ENCODE results near the gene CDC42EP5. TPM values are rescaled to one million over a fixed set of nuclear protein-coding genes. Genes with fewer than 3 reads are reported as not detected.

CDC42EP5 gene
- polyA plus RNA-seq, 3 donors, result not detected

GRCh38 chr19:54457773-54458647, 15.1 kb downstream of the CDC42EP5 start:
- Histone ChIP-seq H3K4me2 (replicated peaks; ENCODE audit: extremely low read depth, low read length, poor library complexity, severe bottlenecking) (no peak overlapping the region), H3K27ac (ENCODE audit: low read depth in 1 of 2, low read length in 2 of 2) (no peak overlapping the region), H3K79me2 (ENCODE audit: insufficient read depth, low read length) (peaks cover 67% of the 10 kb centered on the region), H3K4me1 (ENCODE audit: control insufficient read depth in 1 of 2, insufficient read depth in 2 of 2, low read length in 2 of 2) (peaks cover 19 to 21% of the 10 kb centered on the region in 2 donors), H3K9ac (ENCODE audit: insufficient read depth, low read length, poor library complexity, severe bottlenecking) (no peak overlapping the region), H3K9me3 (replicated peaks in 1 of 2; ENCODE audit: control insufficient read depth in 1 of 2, insufficient read depth in 1 of 2, low read length in 2 of 2) (no peaks in the 10 kb centered on the region), H4K20me1 (ENCODE audit: insufficient read depth, low read length) (peaks cover 99% of the 10 kb centered on the region), H3K4me3 (replicated peaks in 1 of 3; ENCODE audit: low read depth in 2 of 3, low read length in 3 of 3) (no peak overlapping the region), H2AFZ (ENCODE audit: insufficient read depth, low read depth, low read length, poor library complexity, severe bottlenecking) (no peak overlapping the region), H3K36me3 (replicated peaks in 1 of 2; ENCODE audit: control insufficient read depth in 1 of 2, insufficient read depth in 2 of 2, low read length in 2 of 2) (peaks cover 91 to 92% of the 10 kb centered on the region in 2 donors), H3K27me3 (ENCODE audit: control insufficient read depth in 2 of 2, insufficient read depth in 2 of 2, low read length in 2 of 2) (no peaks in the 10 kb centered on the region)
- peaks cover 0 to 2% (median 0%) of the 10 kb centered on the region in 7 donors for H3K9me3 Mint-ChIP-seq
- H3K36me3 Mint-ChIP-seq, result peaks cover 77 to 86% of the 10 kb centered on the region in 2 donors
- intact Hi-C loops (cut with micrococcal nuclease), result no loop called here
- peak overlapping the region in 3 of 7 donors; percentile 18 to 70 (median 26) for H3K27ac Mint-ChIP-seq
- no peak for TF ChIP-seq CTCF (IDR thresholded peaks at IDR 0.05)
- H3K4me3 Mint-ChIP-seq, result no peak overlapping the region
- 96% methylated on average over 42 of the region's 42 CpGs for WGBS (ENCODE audit: insufficient coverage)
- no peak for DNase-seq
- peaks cover 21% of the 10 kb centered on the region for H3K4me1 Mint-ChIP-seq
- peaks cover 0 to 3% (median 0%) of the 10 kb centered on the region in 3 donors for H3K27me3 Mint-ChIP-seq (ENCODE audit: low read depth in 3 of 3)

GRCh38 chr19:54456423-54457373, 16.4 kb downstream of the CDC42EP5 start:
- Histone ChIP-seq H3K4me3 (replicated peaks in 1 of 3; ENCODE audit: low read depth in 2 of 3, low read length in 3 of 3) (no peak overlapping the region), H3K27me3 (ENCODE audit: control insufficient read depth in 2 of 2, insufficient read depth in 2 of 2, low read length in 2 of 2) (no peaks in the 10 kb centered on the region), H3K9ac (ENCODE audit: insufficient read depth, low read length, poor library complexity, severe bottlenecking) (no peak overlapping the region), H3K4me2 (replicated peaks; ENCODE audit: extremely low read depth, low read length, poor library complexity, severe bottlenecking) (no peak overlapping the region), H2AFZ (ENCODE audit: insufficient read depth, low read depth, low read length, poor library complexity, severe bottlenecking) (no peak overlapping the region), H3K4me1 (ENCODE audit: control insufficient read depth in 1 of 2, insufficient read depth in 2 of 2, low read length in 2 of 2) (peaks cover 10 to 11% of the 10 kb centered on the region in 2 donors), H3K36me3 (replicated peaks in 1 of 2; ENCODE audit: control insufficient read depth in 1 of 2, insufficient read depth in 2 of 2, low read length in 2 of 2) (peaks cover 98 to 99% of the 10 kb centered on the region in 2 donors), H3K79me2 (ENCODE audit: insufficient read depth, low read length) (peaks cover 72% of the 10 kb centered on the region), H3K9me3 (replicated peaks in 1 of 2; ENCODE audit: control insufficient read depth in 1 of 2, insufficient read depth in 1 of 2, low read length in 2 of 2) (no peaks in the 10 kb centered on the region), H4K20me1 (ENCODE audit: insufficient read depth, low read length) (peaks cover 99% of the 10 kb centered on the region), H3K27ac (ENCODE audit: low read depth in 1 of 2, low read length in 2 of 2) (no peak overlapping the region)
- Mint-ChIP-seq H3K36me3 (peaks cover 86 to 94% of the 10 kb centered on the region in 2 donors), H3K27ac (no peak overlapping the region), H3K9me3 (peaks cover 0 to 2% (median 0%) of the 10 kb centered on the region in 7 donors), H3K27me3 (ENCODE audit: low read depth in 3 of 3) (peaks cover 0 to 5% (median 0%) of the 10 kb centered on the region in 3 donors), H3K4me1 (peaks cover 13% of the 10 kb centered on the region), H3K4me3 (no peak overlapping the region)
- TF ChIP-seq CTCF (IDR thresholded peaks at IDR 0.05), result no peak
- intact Hi-C loops (cut with micrococcal nuclease), result no loop called here
- WGBS (ENCODE audit: insufficient coverage), result 95% methylated on average over 46 of the region's 51 CpGs
- DNase-seq, result no peak

Data from CD14-positive monocyte (primary cell).